GM19043 (cell line): Measurements from ENCODE around the gene NAGK.
"Not testable (repeated sequence)": the region's sequence is repeated elsewhere in the genome, so short reads cannot be mapped to it uniquely, and the experiment has no call there.

Source experiments
- ATAC-seq: cut with Tn5 transposase; IDR thresholded peaks from one replicate; pipeline ENCODE4 v1.9.1; 2021; ENCODE audit warnings: low read depth; ENCODE audit not compliant: unreplicated experiment

The NAGK gene

GRCh38 chr2:71068218-71069035 lies at the start of gene NAGK:
Gene NAGK, plus strand, starts transcription at chr2:71068648. Its CDS starts 36 bp downstream, at chr2:71068684.
- ATAC-seq = peak; percentile 42

GRCh38 chr2:71019989-71020388 lies 48.5 kb upstream of the NAGK start:
- not testable (repeated sequence) for ATAC-seq

GRCh38 chr2:71021394-71021793 lies 47.1 kb upstream of the NAGK start:
- not testable (repeated sequence) for ATAC-seq

- not testable (repeated sequence) for ATAC-seq
Measured at GRCh38 chr2:71023553-71024243, 44.8 kb upstream of the NAGK start.

- ATAC-seq = not testable (repeated sequence)
Measured at GRCh38 chr2:71036296-71036695, 32.2 kb upstream of the NAGK start.

- ATAC-seq = no peak
Measured at GRCh38 chr2:71042287-71042686, 26.2 kb upstream of the NAGK start.

- ATAC-seq = no peak
Measured at GRCh38 chr2:71043531-71044407, 24.7 kb upstream of the NAGK start.

GRCh38 chr2:71045151-71045550 lies 23.3 kb upstream of the NAGK start:
- no peak for ATAC-seq

GRCh38 chr2:71045865-71046548 lies 22.4 kb upstream of the NAGK start:
- no peak for ATAC-seq

GRCh38 chr2:71048096-71048495 lies 20.4 kb upstream of the NAGK start:
- ATAC-seq = no peak

GRCh38 chr2:71049704-71050360 lies 18.6 kb upstream of the NAGK start:
- not testable (repeated sequence) for ATAC-seq

- ATAC-seq = not testable (repeated sequence)
Measured at GRCh38 chr2:71055206-71055740, 13.2 kb upstream of the NAGK start.

- ATAC-seq = no peak
Measured at GRCh38 chr2:71060211-71060610, 8.2 kb upstream of the NAGK start.

- no peak for ATAC-seq
Measured at GRCh38 chr2:71060871-71061270, 7.6 kb upstream of the NAGK start.

GRCh38 chr2:71063216-71063615 lies 5.2 kb upstream of the NAGK start:
- ATAC-seq = no peak

GRCh38 chr2:71064110-71064611 lies 4.3 kb upstream of the NAGK start:
- ATAC-seq = no peak

GRCh38 chr2:71064754-71065621 lies 3.5 kb upstream of the NAGK start:
- ATAC-seq = peak; percentile 27

- no peak for ATAC-seq
Measured at GRCh38 chr2:71066856-71067255, 1.6 kb upstream of the NAGK start.
